DOHH2 (cell line): ENCODE results near the gene MMAB.

Experiments
- H3F3A ChIP-seq: fragments of 200-600 bp; sonication (generic), shearing (Covaris generic); 2 replicates; pipeline ENCODE4 v1.6.0; 2016; ENCODE audit warnings: antibody characterized with exemption, mild to moderate bottlenecking; ENCODE audit not compliant: control insufficient read depth, insufficient read depth
- H3K27ac ChIP-seq: fragments of 200-600 bp; sonication (generic); 2 replicates; pipeline ENCODE4 v1.5.1; 2014; ENCODE audit warnings: low read depth, mild to moderate bottlenecking, low read length, moderate library complexity
- H3K27me3 ChIP-seq: fragments of 200-600 bp; sonication (generic); 2 replicates; pipeline ENCODE4 v1.6.1; 2014; ENCODE audit warnings: mild to moderate bottlenecking, low read length, mixed read lengths; ENCODE audit not compliant: control insufficient read depth
- H3K36me3 ChIP-seq: fragments of 200-600 bp; sonication (generic); 2 replicates; pipeline ENCODE4 v1.6.1; 2014; ENCODE audit warnings: mild to moderate bottlenecking, low read length, moderate library complexity, mixed read lengths; ENCODE audit not compliant: control insufficient read depth
- H3K4me1 ChIP-seq: fragments of 200-600 bp; sonication (generic); 2 replicates; pipeline ENCODE4 v1.6.1; 2014; ENCODE audit warnings: mild to moderate bottlenecking, low read length, mixed read lengths; ENCODE audit not compliant: control insufficient read depth
- H3K4me2 ChIP-seq: fragments of 200-600 bp; sonication (generic); 2 replicates; pipeline ENCODE4 v1.6.0; 2014; ENCODE audit warnings: mild to moderate bottlenecking, low read length, moderate library complexity
- H3K4me3 ChIP-seq: fragments of 200-600 bp; sonication (generic); 2 replicates; pipeline ENCODE4 v1.5.1; 2014; ENCODE audit warnings: mild to moderate bottlenecking, low read length, mixed read lengths
- H3K79me2 ChIP-seq: fragments of 200-600 bp; sonication (generic); 2 replicates; pipeline ENCODE4 v1.6.1; 2014; ENCODE audit warnings: mild to moderate bottlenecking, low read length, mixed read lengths; ENCODE audit not compliant: control insufficient read depth
- H3K9me2 ChIP-seq: fragments of 200-600 bp; sonication (generic); replicated peaks from 2 replicates; pipeline ENCODE4 v1.6.1; 2014; ENCODE audit warnings: mild to moderate bottlenecking, low read length, mixed read lengths; ENCODE audit not compliant: control insufficient read depth
- H3K9me3 ChIP-seq: fragments of 200-600 bp; sonication (generic); 2 replicates; pipeline ENCODE4 v1.6.1; 2014; ENCODE audit warnings: antibody characterized with exemption, low read length, mixed read lengths; ENCODE audit not compliant: control insufficient read depth, insufficient read depth
- H4K20me1 ChIP-seq: fragments of 200-600 bp; sonication (generic); 2 replicates; pipeline ENCODE4 v1.6.0; 2014; ENCODE audit warnings: low read depth, mild to moderate bottlenecking, antibody characterized with exemption, low read length, moderate library complexity; ENCODE audit not compliant: control insufficient read depth, insufficient read depth
- CTCF ChIP-seq: fragments of 200-600 bp; sonication (generic); IDR thresholded peaks from one replicate; pipeline ENCODE4 v1.5.1; 2014; ENCODE audit warnings: antibody characterized with exemption, mild to moderate bottlenecking, low read depth, low read length; ENCODE audit not compliant: poor library complexity, severe bottlenecking
- EZH2phosphoT487 ChIP-seq: fragments of 200-600 bp; sonication (generic); IDR thresholded peaks from 2 replicates; pipeline ENCODE4 v1.6.1; 2017; ENCODE audit warnings: borderline replicate concordance, mild to moderate bottlenecking, antibody characterized with exemption, low read length, moderate library complexity, mixed read lengths

MMAB gene

DNA sequence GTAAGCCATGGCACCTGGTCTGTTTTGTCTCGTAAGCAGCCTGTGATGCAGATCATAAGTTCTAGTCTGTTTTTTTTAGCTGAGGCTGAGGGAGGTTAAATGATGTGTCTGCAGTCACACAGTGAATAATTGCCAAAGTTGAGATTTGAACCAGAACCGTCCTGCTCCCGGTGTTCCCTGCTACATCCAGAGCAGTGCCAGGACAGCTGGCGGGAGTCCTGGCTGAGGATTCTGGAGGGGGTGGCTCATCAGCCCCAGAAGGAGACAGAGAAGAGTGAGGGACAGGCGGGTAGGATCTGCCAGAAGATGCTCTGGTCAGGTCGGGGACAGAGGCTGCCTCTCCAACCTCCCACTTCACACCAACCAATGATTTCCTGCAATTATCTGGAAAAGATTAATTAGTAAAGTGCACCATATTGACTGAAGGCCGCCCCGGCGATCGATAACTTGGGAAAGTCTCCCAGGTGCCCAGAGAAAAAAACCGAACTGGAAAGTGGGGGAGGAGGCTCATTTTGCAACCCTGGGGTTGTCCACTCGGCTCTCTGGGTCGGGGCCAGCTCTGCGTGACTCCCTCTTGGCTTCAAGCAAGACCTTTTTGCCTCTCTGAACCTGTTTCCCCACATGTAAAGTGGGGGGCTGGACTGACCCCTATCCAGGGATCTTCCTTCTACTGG, 42.4 kb upstream of the MMAB start:
- H3K27me3 ChIP-seq, result no peaks in the 10 kb centered on the region
- H3K27ac ChIP-seq, result no peak overlapping the region
- H3K9me2 ChIP-seq, result no peaks in the 10 kb centered on the region
- H3K4me1 ChIP-seq, result no peaks in the 10 kb centered on the region
- no peaks in the 10 kb centered on the region for H3K79me2 ChIP-seq
- no peak for TF ChIP-seq EZH2phosphoT487
- TF ChIP-seq CTCF, result no peak
- no peak overlapping the region for H3K4me3 ChIP-seq
- H3K36me3 ChIP-seq, result no peaks in the 10 kb centered on the region
- no peaks in the 10 kb centered on the region for H4K20me1 ChIP-seq
- H3F3A ChIP-seq, result no peaks in the 10 kb centered on the region
- H3K4me2 ChIP-seq, result no peak overlapping the region
- no peaks in the 10 kb centered on the region for H3K9me3 ChIP-seq

- Histone ChIP-seq H3K27ac (no peak overlapping the region), H3K79me2 (no peaks in the 10 kb centered on the region), H4K20me1 (no peaks in the 10 kb centered on the region), H3K9me2 (no peaks in the 10 kb centered on the region), H3K4me2 (no peak overlapping the region), H3K4me1 (no peaks in the 10 kb centered on the region), H3K4me3 (no peak overlapping the region), H3F3A (no peaks in the 10 kb centered on the region), H3K27me3 (no peaks in the 10 kb centered on the region), H3K36me3 (no peaks in the 10 kb centered on the region), H3K9me3 (no peaks in the 10 kb centered on the region)
- TF ChIP-seq CTCF (no peak), EZH2phosphoT487 (no peak)
Measured at GRCh38 chr12:109613649-109614455, 40.5 kb upstream of the MMAB start.

DNA sequence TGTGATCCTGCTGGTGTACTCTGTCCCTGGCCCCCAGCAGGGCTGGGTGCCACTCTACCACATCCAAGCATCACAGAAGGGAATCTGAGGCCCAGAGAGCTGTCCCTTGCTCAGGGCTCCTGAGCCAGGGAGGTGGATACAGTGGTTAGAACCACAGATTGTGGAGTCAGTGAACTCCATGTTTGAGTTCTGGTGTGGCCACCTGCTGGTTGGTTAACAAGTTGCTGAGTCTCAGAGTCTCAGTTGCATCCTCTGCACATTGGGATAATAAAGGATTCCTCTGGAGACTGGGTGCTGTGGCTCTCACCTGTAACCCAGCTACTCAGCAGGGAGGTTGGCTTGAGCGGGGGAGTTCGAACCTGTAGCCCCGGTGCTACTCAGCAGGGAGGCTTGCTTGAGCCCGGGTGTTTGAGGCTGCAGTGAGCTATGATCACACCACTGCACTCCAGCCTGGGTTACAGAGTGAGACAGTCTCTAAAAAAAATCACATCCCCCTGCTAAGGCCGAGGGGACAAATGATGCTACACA, 39.7 kb upstream of the MMAB start:
- no peaks in the 10 kb centered on the region for H3K79me2 ChIP-seq
- no peaks in the 10 kb centered on the region for H3F3A ChIP-seq
- no peaks in the 10 kb centered on the region for H3K9me3 ChIP-seq
- no peaks in the 10 kb centered on the region for H3K27me3 ChIP-seq
- no peak overlapping the region for H3K4me2 ChIP-seq
- no peaks in the 10 kb centered on the region for H3K9me2 ChIP-seq
- no peaks in the 10 kb centered on the region for H3K4me1 ChIP-seq
- no peaks in the 10 kb centered on the region for H4K20me1 ChIP-seq
- H3K36me3 ChIP-seq, result no peaks in the 10 kb centered on the region
- no peak overlapping the region for H3K27ac ChIP-seq
- no peak overlapping the region for H3K4me3 ChIP-seq
- TF ChIP-seq EZH2phosphoT487 (no peak), CTCF (peak; percentile 54)
